ENCODE data around the gene STK32B. TPM values are rescaled to one million over a fixed set of nuclear protein-coding genes. Genes with fewer than 3 reads are reported as not detected.

The STK32B gene
- total RNA-seq, 1 donor from 2014 or later = not detected

DNA sequence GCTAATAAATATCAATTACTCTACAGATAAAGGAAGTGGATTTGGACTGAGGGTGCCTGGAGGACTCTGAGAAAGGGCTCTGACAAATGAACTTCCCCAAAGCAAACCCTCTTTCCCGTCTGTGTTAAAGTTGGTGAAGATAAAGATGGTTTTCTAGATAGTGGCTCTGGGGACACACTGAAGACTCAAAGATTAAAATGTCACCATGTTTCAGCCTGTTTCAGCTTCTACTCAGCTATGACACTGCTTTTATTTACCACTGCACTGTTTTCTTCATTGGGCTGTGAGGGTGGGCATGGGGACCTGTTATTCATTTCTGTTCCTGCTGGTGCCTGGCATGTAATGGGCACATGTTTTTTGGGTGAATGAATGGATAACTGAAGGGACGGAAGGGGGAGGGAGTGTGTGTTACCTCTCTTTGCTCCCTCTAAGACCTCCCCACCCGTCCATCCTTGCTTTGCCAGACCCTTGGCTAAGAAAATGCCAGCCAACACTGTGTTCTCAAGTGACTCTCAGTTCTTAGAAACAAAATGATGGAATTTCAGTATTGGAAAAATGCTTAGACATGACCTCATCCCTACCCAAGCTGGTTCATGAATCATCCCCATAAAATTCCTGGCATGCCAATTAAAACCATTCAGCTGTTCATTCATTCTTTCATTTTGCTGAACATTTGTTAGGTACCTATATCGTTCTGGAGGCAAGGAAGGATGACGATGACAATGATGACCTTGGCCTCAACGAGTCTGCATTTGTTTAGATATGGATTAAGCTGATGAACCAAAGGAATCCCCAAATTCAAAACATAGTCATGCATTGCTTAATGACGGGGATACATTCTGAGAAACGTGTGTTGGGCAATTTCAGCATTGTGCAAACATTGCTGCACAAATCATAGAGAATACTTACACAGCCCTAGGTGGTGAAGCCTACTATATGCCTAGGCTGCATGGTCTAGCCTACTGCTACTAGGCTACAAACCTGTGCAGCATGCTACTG, 13.4 kb upstream of the STK32B start:
- Mint-ChIP-seq H3K9me3 (no peaks in the 10 kb centered on the region), H3K36me3 (ENCODE audit: low read depth) (no peaks in the 10 kb centered on the region), H3K4me1 (peaks cover 5% of the 10 kb centered on the region), H3K27ac (no peak overlapping the region), H3K27me3 (no peaks in the 10 kb centered on the region), H3K4me3 (no peak overlapping the region)
- intact Hi-C loops (cut with micrococcal nuclease) = no loop called here
- DNase-seq = no peak

DNA sequence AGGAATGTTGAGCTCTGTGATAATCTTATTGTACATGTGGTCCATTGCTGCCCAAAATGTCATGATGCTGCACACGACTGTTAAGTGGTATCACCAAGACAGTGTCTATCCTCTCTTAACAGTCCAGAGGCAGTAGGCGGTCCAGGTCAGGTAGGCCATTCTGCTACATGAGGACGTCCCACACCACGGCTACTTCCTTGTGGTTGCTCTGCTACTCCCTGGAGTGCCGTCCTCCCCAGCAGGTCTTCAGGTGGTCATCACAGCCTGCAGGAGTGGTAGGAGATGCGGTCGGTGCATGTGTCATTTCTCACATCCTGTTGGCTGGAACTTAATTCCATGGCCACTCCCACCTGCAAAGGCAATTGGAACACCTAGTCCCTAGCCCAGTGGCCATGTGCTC, 11.5 kb upstream of the STK32B start:
- Mint-ChIP-seq H3K27ac (no peak overlapping the region), H3K4me3 (no peak overlapping the region), H3K27me3 (peaks cover 3% of the 10 kb centered on the region), H3K4me1 (no peaks in the 10 kb centered on the region), H3K36me3 (ENCODE audit: low read depth) (no peaks in the 10 kb centered on the region), H3K9me3 (no peaks in the 10 kb centered on the region)
- intact Hi-C loops (cut with micrococcal nuclease) = no loop called here
- no peak for DNase-seq

DNA sequence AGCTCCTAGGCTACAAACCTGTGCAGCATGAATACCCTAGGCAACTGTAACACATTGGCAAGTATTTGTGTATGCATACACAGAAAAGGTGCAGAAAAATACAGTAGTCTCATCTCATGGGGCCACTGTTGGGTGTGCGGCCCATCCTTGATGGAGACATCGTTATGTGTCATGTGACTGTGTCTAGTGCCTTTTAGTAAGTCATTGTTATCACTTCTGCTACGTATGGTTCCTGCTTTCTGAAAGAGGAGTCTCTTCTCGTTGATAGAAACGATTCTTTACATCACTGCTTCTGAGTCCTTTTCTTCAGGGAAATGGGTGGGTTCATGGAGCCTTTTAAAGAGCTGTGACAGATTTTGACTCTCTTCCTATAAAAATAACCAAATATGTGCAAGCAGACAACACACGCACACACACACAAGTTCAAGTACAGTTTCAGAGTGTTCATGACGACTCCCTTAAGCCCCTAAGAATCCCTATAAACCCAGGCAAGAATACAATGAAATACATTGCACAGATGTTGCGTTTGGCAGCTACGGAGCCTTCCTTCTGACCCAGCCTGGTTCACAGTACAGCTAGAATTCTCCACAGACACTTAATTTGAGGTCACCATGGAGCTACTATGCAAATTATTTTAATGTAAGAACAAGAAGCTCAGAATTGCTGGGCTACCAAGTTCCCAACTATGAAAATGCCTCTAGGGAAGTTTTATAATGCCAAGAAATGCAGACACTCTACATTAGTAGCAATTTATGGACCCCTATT, 10.2 kb upstream of the STK32B start:
- DNase-seq = no peak
- H3K27ac Mint-ChIP-seq = no peak overlapping the region
- intact Hi-C loops (cut with micrococcal nuclease) = no loop called here
- H3K4me1 Mint-ChIP-seq = no peaks in the 10 kb centered on the region
- peaks cover 8% of the 10 kb centered on the region for H3K27me3 Mint-ChIP-seq
- no peaks in the 10 kb centered on the region for H3K9me3 Mint-ChIP-seq
- H3K36me3 Mint-ChIP-seq (ENCODE audit: low read depth) = no peaks in the 10 kb centered on the region
- no peak overlapping the region for H3K4me3 Mint-ChIP-seq

DNA sequence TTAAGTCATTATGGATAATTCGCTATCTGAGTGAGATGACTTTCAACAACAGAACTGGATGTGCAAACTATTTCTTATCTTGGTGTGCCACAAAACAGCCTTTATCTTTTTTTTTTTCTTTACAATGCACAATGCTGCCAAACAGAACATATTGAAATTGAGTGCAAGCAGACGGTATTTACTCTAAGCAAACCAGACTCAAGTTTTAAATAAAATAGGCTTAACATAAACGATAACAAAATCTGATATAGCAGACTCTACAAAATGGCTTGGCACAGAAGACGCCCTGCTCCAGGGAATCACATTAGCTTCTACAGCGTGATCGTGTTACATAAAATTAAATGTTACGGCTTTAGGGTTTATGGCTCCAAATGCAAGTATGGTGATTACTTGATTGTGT, 9.6 kb upstream of the STK32B start:
- H3K27me3 Mint-ChIP-seq = peaks cover 8% of the 10 kb centered on the region
- no peak overlapping the region for H3K4me3 Mint-ChIP-seq
- intact Hi-C loops (cut with micrococcal nuclease) = no loop called here
- no peak for DNase-seq
- H3K36me3 Mint-ChIP-seq (ENCODE audit: low read depth) = no peaks in the 10 kb centered on the region
- H3K4me1 Mint-ChIP-seq = no peaks in the 10 kb centered on the region
- H3K9me3 Mint-ChIP-seq = no peaks in the 10 kb centered on the region
- H3K27ac Mint-ChIP-seq = no peak overlapping the region

DNA sequence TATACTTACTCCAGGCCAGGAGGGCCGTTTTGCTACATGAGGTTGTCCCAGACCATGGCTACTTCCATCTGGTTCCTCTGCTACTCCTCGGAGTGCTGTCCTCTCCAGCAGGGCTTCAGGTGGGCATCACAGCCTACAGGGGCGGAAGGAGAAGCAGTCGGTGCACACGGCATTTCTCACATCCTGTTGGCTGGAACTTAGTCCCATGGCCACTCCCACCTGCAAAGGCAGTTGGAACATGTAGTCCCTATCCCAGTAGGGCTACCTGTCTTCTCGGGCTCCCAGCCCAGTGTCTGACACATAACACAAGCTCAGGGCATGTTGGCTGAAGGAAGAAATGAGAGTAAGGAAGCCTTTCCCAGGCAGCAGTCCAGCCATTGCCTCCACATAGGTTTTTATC, 7.7 kb upstream of the STK32B start:
- Mint-ChIP-seq H3K9me3 (no peaks in the 10 kb centered on the region), H3K27ac (no peak overlapping the region), H3K4me3 (no peak overlapping the region), H3K27me3 (peaks cover 11% of the 10 kb centered on the region), H3K36me3 (ENCODE audit: low read depth) (no peaks in the 10 kb centered on the region), H3K4me1 (no peaks in the 10 kb centered on the region)
- DNase-seq = no peak
- intact Hi-C loops (cut with micrococcal nuclease) = no loop called here

DNA sequence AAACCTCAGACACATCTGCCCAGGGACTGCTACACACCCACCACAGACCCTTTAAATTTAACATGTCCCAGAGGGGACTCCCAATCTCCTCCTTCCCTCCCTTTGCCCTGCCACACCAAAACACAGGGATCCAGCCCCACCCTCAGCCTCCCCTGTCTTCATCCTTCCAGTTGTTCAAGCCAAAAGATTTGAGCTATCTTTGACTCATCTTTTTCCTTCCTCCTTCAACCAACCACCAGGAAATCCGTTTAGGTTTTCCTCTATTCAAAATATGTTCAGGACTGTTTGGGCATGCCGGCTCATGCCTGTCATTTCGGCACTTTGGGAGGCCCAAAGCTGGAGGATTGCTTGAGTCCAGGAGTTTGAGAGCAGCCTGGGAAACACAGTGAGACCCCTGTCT, 6.9 kb upstream of the STK32B start:
- Mint-ChIP-seq H3K27me3 (peaks cover 14% of the 10 kb centered on the region), H3K4me1 (no peaks in the 10 kb centered on the region), H3K27ac (no peak overlapping the region), H3K9me3 (no peaks in the 10 kb centered on the region), H3K36me3 (ENCODE audit: low read depth) (no peaks in the 10 kb centered on the region), H3K4me3 (no peak overlapping the region)
- no peak for DNase-seq
- intact Hi-C loops (cut with micrococcal nuclease) = no loop called here

DNA sequence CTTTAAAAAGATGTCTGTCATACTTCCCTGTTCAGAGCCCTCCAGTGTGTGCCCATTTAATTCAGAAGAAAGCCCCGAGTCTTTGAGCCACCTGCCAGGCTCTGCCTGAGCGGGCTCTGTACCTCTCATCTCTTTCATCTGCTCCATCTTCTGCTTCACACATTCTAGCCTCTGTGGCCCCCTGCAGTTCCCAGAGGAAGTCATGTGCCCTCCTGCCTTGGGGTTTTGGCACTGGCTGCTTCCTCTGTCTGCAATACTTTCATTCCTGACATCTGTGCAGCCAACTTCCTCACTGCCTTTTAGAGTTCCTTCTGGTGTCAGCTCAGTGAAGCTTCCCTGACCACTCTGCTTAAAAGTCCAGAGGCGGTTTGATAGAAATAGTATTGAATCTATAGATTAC, 6.2 kb upstream of the STK32B start:
- no peak for DNase-seq
- Mint-ChIP-seq H3K4me3 (no peak overlapping the region), H3K27ac (no peak overlapping the region)

DNA sequence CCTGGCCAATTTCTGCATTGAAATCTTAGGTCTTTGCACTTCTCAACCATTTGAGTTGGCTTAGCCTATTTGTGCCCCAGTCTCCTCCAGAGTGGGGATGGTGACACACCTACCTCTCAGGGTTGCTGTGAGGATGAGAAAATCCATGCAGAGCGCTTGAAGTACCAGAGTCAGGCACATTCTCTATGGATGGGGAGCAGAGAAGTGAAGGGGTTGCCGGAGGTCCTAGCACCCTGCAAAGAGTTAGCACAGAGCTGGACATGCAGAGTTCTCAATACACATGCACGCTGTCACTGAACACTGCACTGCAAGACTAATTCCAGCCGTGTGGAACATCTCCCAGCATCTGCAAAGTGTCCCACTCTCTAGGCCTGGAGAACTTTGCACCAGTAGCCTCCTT, 2.6 kb upstream of the STK32B start:
- H3K4me3 Mint-ChIP-seq = no peak overlapping the region
- no peaks in the 10 kb centered on the region for H3K36me3 Mint-ChIP-seq (ENCODE audit: low read depth)
- DNase-seq = no peak
- H3K4me1 Mint-ChIP-seq = peaks cover 7% of the 10 kb centered on the region
- H3K9me3 Mint-ChIP-seq = no peaks in the 10 kb centered on the region
- intact Hi-C loops (cut with micrococcal nuclease) = no loop called here
- no peak overlapping the region for H3K27ac Mint-ChIP-seq
- peaks cover 46% of the 10 kb centered on the region for H3K27me3 Mint-ChIP-seq

More for the DNA sequence above, 6.2 kb upstream of the STK32B start:
- Mint-ChIP-seq H3K27me3 (peaks cover 19% of the 10 kb centered on the region), H3K4me1 (no peaks in the 10 kb centered on the region), H3K36me3 (ENCODE audit: low read depth) (no peaks in the 10 kb centered on the region), H3K9me3 (no peaks in the 10 kb centered on the region)
- intact Hi-C loops (cut with micrococcal nuclease) = no loop called here

DNA sequence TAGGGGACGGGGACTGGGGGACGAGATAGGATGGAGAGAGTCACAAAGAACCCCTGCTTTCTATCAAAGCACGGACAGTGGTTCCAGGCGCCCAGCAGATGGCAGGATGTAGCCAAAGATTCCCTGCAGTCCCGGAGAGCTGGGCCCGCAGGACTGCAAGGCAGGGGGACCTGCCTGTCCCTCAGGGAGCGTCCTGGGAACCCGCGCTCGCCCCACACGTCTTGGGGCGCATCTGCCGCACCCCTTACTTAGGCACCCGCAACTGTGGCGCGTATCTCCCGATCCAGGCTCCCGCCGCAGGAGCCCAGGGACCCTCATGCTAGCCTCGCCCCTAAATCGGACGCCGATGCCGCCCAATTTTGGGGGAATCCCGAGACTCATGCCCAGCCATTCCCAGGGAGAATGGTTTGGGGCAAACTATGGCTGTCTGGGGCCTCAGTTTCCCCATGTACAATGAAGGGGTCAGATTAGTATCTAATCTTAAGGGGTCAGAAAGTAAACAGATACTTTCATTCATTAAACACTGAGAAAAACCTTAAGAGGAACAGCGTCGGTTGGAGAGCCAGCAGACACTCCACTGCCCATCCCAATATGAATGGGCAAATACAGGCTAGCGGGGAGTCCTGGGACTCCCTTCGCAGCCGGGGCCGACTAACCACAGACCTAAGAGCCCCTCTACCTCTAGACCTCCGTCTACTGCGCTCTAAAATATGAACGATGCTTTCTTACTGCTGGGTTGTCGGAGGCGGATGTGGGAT, 581 bp upstream of the STK32B start:
- no peaks in the 10 kb centered on the region for H3K36me3 Mint-ChIP-seq (ENCODE audit: low read depth)
- peaks cover 42% of the 10 kb centered on the region for H3K27me3 Mint-ChIP-seq
- H3K9me3 Mint-ChIP-seq = no peaks in the 10 kb centered on the region
- H3K27ac Mint-ChIP-seq = no peak overlapping the region
- peak; percentile 65 for DNase-seq
- H3K4me1 Mint-ChIP-seq = peaks cover 7% of the 10 kb centered on the region
- peak overlapping the region; percentile 75 for H3K4me3 Mint-ChIP-seq
- intact Hi-C loops (cut with micrococcal nuclease) = loop anchor here (5.0 kb wide), 1 partner anchor 188 kb away; no protein-coding TSS in a partner anchor

DNA sequence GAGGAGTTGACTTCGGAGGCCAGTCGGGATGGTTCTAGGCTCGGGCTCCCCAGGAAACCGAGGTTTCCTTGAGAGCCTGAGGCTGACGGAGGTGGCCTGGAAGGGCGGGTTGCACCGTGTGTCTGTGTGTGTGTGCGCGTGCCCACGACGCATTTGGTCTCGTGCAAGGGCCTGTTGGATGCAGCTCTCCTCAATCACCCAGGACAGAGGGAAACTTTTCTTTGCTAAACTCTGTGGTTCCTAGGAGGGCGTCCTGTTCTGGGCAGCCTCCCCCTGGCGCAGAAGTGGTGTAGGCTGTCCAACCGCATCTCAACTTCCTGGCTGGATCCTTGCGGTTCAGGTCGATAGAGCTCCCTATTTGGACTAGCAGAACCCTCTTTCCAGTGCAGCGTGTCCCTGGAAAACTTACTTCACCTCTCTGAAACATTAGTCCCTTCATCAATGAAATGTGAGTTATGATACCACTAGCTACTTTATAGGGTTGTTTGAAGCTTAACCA, 973 bp downstream of the STK32B start:
- Mint-ChIP-seq H3K27ac (no peak overlapping the region), H3K9me3 (no peaks in the 10 kb centered on the region), H3K4me3 (no peak overlapping the region), H3K36me3 (ENCODE audit: low read depth) (no peaks in the 10 kb centered on the region), H3K27me3 (peaks cover 38% of the 10 kb centered on the region), H3K4me1 (peaks cover 7% of the 10 kb centered on the region)
- no peak for DNase-seq
- intact Hi-C loops (cut with micrococcal nuclease) = loop anchor here (5.0 kb wide), 1 partner anchor 190 kb away; no protein-coding TSS in a partner anchor

DNA sequence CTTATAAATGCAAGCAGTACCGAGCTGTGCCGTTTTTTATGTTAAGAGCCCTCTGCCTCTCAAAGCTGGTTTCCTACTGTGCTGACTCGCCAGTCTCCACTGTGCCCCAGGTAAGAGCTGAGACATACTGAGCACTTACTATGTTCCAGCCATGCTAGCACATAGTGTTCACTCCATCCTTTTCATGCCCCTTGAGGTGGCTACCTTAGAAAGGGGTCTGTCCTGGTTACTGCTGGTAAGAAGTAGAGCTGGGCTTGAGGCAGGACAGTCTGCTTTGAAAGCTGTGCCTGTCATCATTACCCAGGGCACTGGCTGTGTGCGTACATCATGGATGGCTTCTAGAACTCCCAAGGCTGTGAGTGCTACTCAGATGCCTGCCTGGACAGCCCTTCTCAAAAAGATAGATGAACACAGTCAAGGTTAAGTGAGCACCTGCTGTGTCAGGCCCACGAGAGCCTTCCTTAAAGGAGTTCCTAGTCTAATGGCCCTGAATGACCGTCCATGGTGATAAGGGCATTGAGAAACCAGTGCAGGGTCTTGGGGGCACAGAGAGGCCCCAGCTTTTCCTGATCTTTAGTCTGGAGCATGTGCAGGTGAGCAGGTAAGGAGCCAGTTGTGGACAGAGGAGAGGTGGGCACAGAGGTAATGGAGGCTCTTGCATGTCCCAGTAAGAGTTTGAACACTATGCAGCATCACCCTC, 1.6 kb downstream of the STK32B start:
- Mint-ChIP-seq H3K9me3 (no peaks in the 10 kb centered on the region), H3K36me3 (ENCODE audit: low read depth) (no peaks in the 10 kb centered on the region), H3K4me3 (no peak overlapping the region), H3K27ac (no peak overlapping the region), H3K27me3 (peaks cover 38% of the 10 kb centered on the region), H3K4me1 (peaks cover 7% of the 10 kb centered on the region)
- intact Hi-C loops (cut with micrococcal nuclease) = loop anchor here (5.0 kb wide), 1 partner anchor 191 kb away; no protein-coding TSS in a partner anchor
- no peak for DNase-seq

DNA sequence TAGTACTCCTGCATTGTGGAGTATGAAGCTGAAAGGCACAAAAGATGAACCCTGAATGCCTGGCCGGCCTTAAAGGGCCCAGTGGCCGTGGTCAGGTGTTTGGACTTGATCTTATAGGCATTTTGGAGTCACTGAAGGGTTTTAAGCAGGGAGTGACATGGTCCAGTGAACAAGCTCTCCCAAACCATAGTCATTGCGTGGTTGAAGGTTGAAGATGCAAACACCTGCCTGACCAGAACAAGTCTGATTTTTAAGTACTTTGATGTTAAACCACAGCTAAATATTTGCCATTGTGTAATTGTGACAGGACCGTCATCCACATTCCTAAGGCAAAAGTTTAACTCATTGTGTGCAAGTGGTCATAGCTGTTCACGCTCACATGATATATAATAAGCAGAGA, 3.3 kb downstream of the STK32B start:
- peaks cover 7% of the 10 kb centered on the region for H3K4me1 Mint-ChIP-seq
- intact Hi-C loops (cut with micrococcal nuclease) = loop anchor here (5.0 kb wide), 1 partner anchor 192 kb away; no protein-coding TSS in a partner anchor
- H3K27ac Mint-ChIP-seq = no peak overlapping the region
- no peak for DNase-seq
- H3K4me3 Mint-ChIP-seq = no peak overlapping the region
- H3K36me3 Mint-ChIP-seq (ENCODE audit: low read depth) = no peaks in the 10 kb centered on the region
- H3K27me3 Mint-ChIP-seq = peaks cover 33% of the 10 kb centered on the region
- no peaks in the 10 kb centered on the region for H3K9me3 Mint-ChIP-seq

DNA sequence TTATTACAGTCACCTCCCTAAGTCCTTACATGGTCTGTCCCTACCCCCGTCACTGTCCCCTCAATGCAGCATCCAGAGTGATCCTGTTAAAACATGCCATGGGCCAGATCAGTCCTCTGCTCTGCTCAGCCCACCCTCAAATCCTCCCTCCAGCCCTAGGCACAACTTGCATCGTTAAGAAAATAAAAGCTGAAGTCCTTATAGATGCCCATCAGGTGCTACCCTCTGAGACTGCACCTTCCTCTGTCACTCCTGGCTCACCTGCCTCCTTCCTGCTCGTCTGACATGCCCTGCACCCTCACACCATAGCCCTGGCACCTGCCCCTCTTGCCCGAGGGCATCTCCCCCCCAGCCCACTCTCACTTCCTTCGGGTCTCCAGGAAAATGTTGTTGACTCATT, 4.1 kb downstream of the STK32B start:
- no peaks in the 10 kb centered on the region for H3K9me3 Mint-ChIP-seq
- H3K4me1 Mint-ChIP-seq = peaks cover 5% of the 10 kb centered on the region
- peaks cover 27% of the 10 kb centered on the region for H3K27me3 Mint-ChIP-seq
- intact Hi-C loops (cut with micrococcal nuclease) = no loop called here
- no peak overlapping the region for H3K4me3 Mint-ChIP-seq
- no peak overlapping the region for H3K27ac Mint-ChIP-seq
- no peaks in the 10 kb centered on the region for H3K36me3 Mint-ChIP-seq (ENCODE audit: low read depth)
- no peak for DNase-seq

Measured in activated CD4-positive, alpha-beta T cell treated with anti-CD3 and anti-CD28 coated beads, Interleukin-2, amount 10 ng/mL, durations not matched to agents 24 days and 14 days (primary cell).